Activated naive CD8-positive, alpha-beta T cell treated with anti-CD3 and anti-CD28 coated beads, Interleukin-2, amount 50 U/mL, for 24 hours (primary cell): ENCODE data around the gene LRP11.
"Not testable (repeated sequence)": the region's sequence is repeated elsewhere in the genome, so short reads cannot be mapped to it uniquely, and the experiment has no call there.

Source experiments
- ATAC-seq: fragments of 150-1000 bp; cut with Tn5 transposase; one replicate; pipeline ENCODE4 v1.10.0; 2021
- DNase-seq: peaks from one replicate; pipeline ENCODE4 v3.0.0; 2021
- H3K27ac Mint-ChIP-seq: one replicate; pipeline ENCODE4 v1.8.0; 2021; ENCODE audit warnings: mild to moderate bottlenecking, mixed read lengths
- H3K27me3 Mint-ChIP-seq: one replicate; pipeline ENCODE4 v1.8.0; 2021; ENCODE audit warnings: mixed read lengths
- H3K36me3 Mint-ChIP-seq: one replicate; pipeline ENCODE4 v1.8.0; 2021; ENCODE audit warnings: low read depth, mixed read lengths
- H3K4me1 Mint-ChIP-seq: one replicate; pipeline ENCODE4 v1.8.0; 2021; ENCODE audit warnings: mixed read lengths
- H3K4me3 Mint-ChIP-seq: one replicate; pipeline ENCODE4 v1.8.0; 2021; ENCODE audit warnings: mild to moderate bottlenecking, moderate library complexity, mixed read lengths
- H3K9me3 Mint-ChIP-seq: one replicate; pipeline ENCODE4 v1.8.0; 2021; ENCODE audit warnings: mixed read lengths

LRP11 gene

GRCh38 chr6:149903938-149904611 lies 39.9 kb upstream of the LRP11 start:
- Mint-ChIP-seq H3K4me1 (no peaks in the 10 kb centered on the region), H3K27me3 (peaks cover 2% of the 10 kb centered on the region), H3K9me3 (peaks cover 13% of the 10 kb centered on the region), H3K4me3 (no peak overlapping the region), H3K36me3 (peaks cover 6% of the 10 kb centered on the region), H3K27ac (no peak overlapping the region)
- DNase-seq (no peak), ATAC-seq (no peak)

- Mint-ChIP-seq H3K9me3 (no peaks in the 10 kb centered on the region), H3K4me3 (no peak overlapping the region), H3K4me1 (peaks cover 2% of the 10 kb centered on the region), H3K27ac (no peak overlapping the region), H3K27me3 (no peaks in the 10 kb centered on the region), H3K36me3 (no peaks in the 10 kb centered on the region)
- no peak for DNase-seq
- ATAC-seq: no peak
These were observed 37.4 kb upstream of the LRP11 start for GRCh38 chr6:149901444-149902140.

- no peak overlapping the region for H3K27ac Mint-ChIP-seq
- H3K36me3 Mint-ChIP-seq: no peaks in the 10 kb centered on the region
- no peaks in the 10 kb centered on the region for H3K27me3 Mint-ChIP-seq
- no peak for ATAC-seq
- no peak for DNase-seq
- H3K4me3 Mint-ChIP-seq: no peak overlapping the region
- no peaks in the 10 kb centered on the region for H3K9me3 Mint-ChIP-seq
- H3K4me1 Mint-ChIP-seq: peaks cover 9% of the 10 kb centered on the region
These were observed 36.7 kb upstream of the LRP11 start for GRCh38 chr6:149900620-149901443.

GRCh38 chr6:149899926-149900619 lies 35.9 kb upstream of the LRP11 start:
- ATAC-seq (no peak), DNase-seq (no peak)
- Mint-ChIP-seq H3K36me3 (no peaks in the 10 kb centered on the region), H3K9me3 (no peaks in the 10 kb centered on the region), H3K27me3 (no peaks in the 10 kb centered on the region), H3K4me1 (peaks cover 11% of the 10 kb centered on the region), H3K4me3 (no peak overlapping the region), H3K27ac (no peak overlapping the region)

GRCh38 chr6:149899486-149899885 lies 35.3 kb upstream of the LRP11 start:
- peaks cover 11% of the 10 kb centered on the region for H3K4me1 Mint-ChIP-seq
- no peak overlapping the region for H3K4me3 Mint-ChIP-seq
- H3K27me3 Mint-ChIP-seq: no peaks in the 10 kb centered on the region
- ATAC-seq (no peak), DNase-seq (no peak)
- no peak overlapping the region for H3K27ac Mint-ChIP-seq
- no peaks in the 10 kb centered on the region for H3K36me3 Mint-ChIP-seq
- H3K9me3 Mint-ChIP-seq: no peaks in the 10 kb centered on the region

- Mint-ChIP-seq H3K9me3 (no peaks in the 10 kb centered on the region), H3K4me3 (no peak overlapping the region), H3K27me3 (no peaks in the 10 kb centered on the region), H3K36me3 (no peaks in the 10 kb centered on the region), H3K27ac (no peak overlapping the region), H3K4me1 (peaks cover 11% of the 10 kb centered on the region)
- DNase-seq: no peak
- ATAC-seq: no peak
These were observed 34.8 kb upstream of the LRP11 start for GRCh38 chr6:149898966-149899365.

GRCh38 chr6:149897855-149898744 lies 33.9 kb upstream of the LRP11 start, which contains the start of gene RAET1E:
Gene RAET1E, minus strand, starts transcription at chr6:149898113. Its CDS starts 7,212 bp downstream, at chr6:149890901.
- Mint-ChIP-seq H3K36me3 (no peaks in the 10 kb centered on the region), H3K27ac (no peak within 1 kb of the TSS), H3K4me3 (no peak within 1 kb of the TSS), H3K9me3 (no peaks in the 10 kb centered on the region), H3K4me1 (peaks cover 11% of the 10 kb centered on the region), H3K27me3 (peaks cover 5% of the 10 kb centered on the region)
- no peak for ATAC-seq
- no peak for DNase-seq

GRCh38 chr6:149897015-149897697 lies 33.0 kb upstream of the LRP11 start:
- H3K27ac Mint-ChIP-seq: no peak overlapping the region
- ATAC-seq: no peak
- no peak overlapping the region for H3K4me3 Mint-ChIP-seq
- H3K9me3 Mint-ChIP-seq: no peaks in the 10 kb centered on the region
- H3K27me3 Mint-ChIP-seq: peaks cover 5% of the 10 kb centered on the region
- no peak for DNase-seq
- H3K4me1 Mint-ChIP-seq: peaks cover 11% of the 10 kb centered on the region
- H3K36me3 Mint-ChIP-seq: no peaks in the 10 kb centered on the region

GRCh38 chr6:149896491-149896890 lies 32.3 kb upstream of the LRP11 start:
- ATAC-seq (peak; percentile 34), DNase-seq (no peak)
- peaks cover 11% of the 10 kb centered on the region for H3K4me1 Mint-ChIP-seq
- H3K9me3 Mint-ChIP-seq: no peaks in the 10 kb centered on the region
- H3K27me3 Mint-ChIP-seq: peaks cover 5% of the 10 kb centered on the region
- no peak overlapping the region for H3K4me3 Mint-ChIP-seq
- H3K27ac Mint-ChIP-seq: no peak overlapping the region
- no peaks in the 10 kb centered on the region for H3K36me3 Mint-ChIP-seq

- peaks cover 5% of the 10 kb centered on the region for H3K27me3 Mint-ChIP-seq
- ATAC-seq: peak; percentile 84
- no peaks in the 10 kb centered on the region for H3K9me3 Mint-ChIP-seq
- H3K4me3 Mint-ChIP-seq: no peak overlapping the region
- H3K27ac Mint-ChIP-seq: no peak overlapping the region
- H3K36me3 Mint-ChIP-seq: no peaks in the 10 kb centered on the region
- peak; percentile 27 for DNase-seq
- peaks cover 11% of the 10 kb centered on the region for H3K4me1 Mint-ChIP-seq
These were observed 31.7 kb upstream of the LRP11 start for GRCh38 chr6:149895833-149896271.

GRCh38 chr6:149895048-149895590 lies 31.0 kb upstream of the LRP11 start:
- Mint-ChIP-seq H3K27me3 (peaks cover 5% of the 10 kb centered on the region), H3K36me3 (no peaks in the 10 kb centered on the region), H3K9me3 (no peaks in the 10 kb centered on the region), H3K27ac (no peak overlapping the region), H3K4me1 (peaks cover 11% of the 10 kb centered on the region), H3K4me3 (no peak overlapping the region)
- no peak for ATAC-seq
- DNase-seq: no peak

- H3K4me1 Mint-ChIP-seq: peaks cover 11% of the 10 kb centered on the region
- H3K4me3 Mint-ChIP-seq, H3K36me3 Mint-ChIP-seq, H3K9me3 Mint-ChIP-seq, H3K27ac Mint-ChIP-seq, ATAC-seq, DNase-seq, H3K27me3 Mint-ChIP-seq: not testable (repeated sequence)
These were observed 27.7 kb upstream of the LRP11 start for GRCh38 chr6:149891864-149892263.

- no peak for DNase-seq
- Mint-ChIP-seq H3K9me3 (no peaks in the 10 kb centered on the region), H3K4me1 (peaks cover 6% of the 10 kb centered on the region), H3K36me3 (no peaks in the 10 kb centered on the region), H3K27me3 (peaks cover 5% of the 10 kb centered on the region), H3K4me3 (no peak overlapping the region), H3K27ac (no peak overlapping the region)
- ATAC-seq: no peak
These were observed 27.1 kb upstream of the LRP11 start for GRCh38 chr6:149891259-149891658.
